Stimulated activated naive CD8-positive, alpha-beta T cell treated with anti-CD3 and anti-CD28 coated beads, Interleukin-15, Interleukin-2, amounts not matched to agents 100 ng/mL and 50 ng/mL, for 24 hours (primary cell): Measurements from ENCODE around the gene SMCO1.
"Not testable (repeated sequence)": the region's sequence is repeated elsewhere in the genome, so short reads cannot be mapped to it uniquely, and the experiment has no call there.

Source experiments
- H3K27ac Mint-ChIP-seq: one replicate; pipeline ENCODE4 v1.8.0; 2021; ENCODE audit warnings: mild to moderate bottlenecking, mixed read lengths
- H3K27me3 Mint-ChIP-seq: one replicate; pipeline ENCODE4 v1.8.0; 2021; ENCODE audit warnings: mixed read lengths
- H3K36me3 Mint-ChIP-seq: one replicate; pipeline ENCODE4 v1.8.0; 2021; ENCODE audit warnings: low read depth, mixed read lengths
- H3K4me1 Mint-ChIP-seq: one replicate; pipeline ENCODE4 v1.8.0; 2021; ENCODE audit warnings: low read depth, mixed read lengths
- H3K4me3 Mint-ChIP-seq: one replicate; pipeline ENCODE4 v1.8.0; 2021; ENCODE audit warnings: mild to moderate bottlenecking, mixed read lengths
- H3K9me3 Mint-ChIP-seq: one replicate; pipeline ENCODE4 v1.8.0; 2021; ENCODE audit warnings: mixed read lengths

The SMCO1 gene

GRCh38 chr3:196537319-196537984, 22.3 kb upstream of the SMCO1 start:
- Mint-ChIP-seq H3K9me3 (no peaks in the 10 kb centered on the region), H3K27me3 (peaks cover 4% of the 10 kb centered on the region), H3K36me3 (no peaks in the 10 kb centered on the region), H3K4me3 (no peak overlapping the region), H3K27ac (peak overlapping the region; percentile 17), H3K4me1 (no peaks in the 10 kb centered on the region)

GRCh38 chr3:196533260-196533681, 18.1 kb upstream of the SMCO1 start:
- no peak overlapping the region for H3K27ac Mint-ChIP-seq
- H3K27me3 Mint-ChIP-seq, result peaks cover 17% of the 10 kb centered on the region
- H3K36me3 Mint-ChIP-seq, result no peaks in the 10 kb centered on the region
- peaks cover 7% of the 10 kb centered on the region for H3K4me1 Mint-ChIP-seq
- no peak overlapping the region for H3K4me3 Mint-ChIP-seq
- H3K9me3 Mint-ChIP-seq, result peaks cover 6% of the 10 kb centered on the region

GRCh38 chr3:196531418-196531817, 16.3 kb upstream of the SMCO1 start:
- H3K4me1 Mint-ChIP-seq, result peaks cover 16% of the 10 kb centered on the region
- H3K36me3 Mint-ChIP-seq, result no peaks in the 10 kb centered on the region
- no peak overlapping the region for H3K27ac Mint-ChIP-seq
- peaks cover 6% of the 10 kb centered on the region for H3K9me3 Mint-ChIP-seq
- H3K4me3 Mint-ChIP-seq, result no peak overlapping the region
- peaks cover 17% of the 10 kb centered on the region for H3K27me3 Mint-ChIP-seq

- peaks cover 17% of the 10 kb centered on the region for H3K27me3 Mint-ChIP-seq
- peaks cover 6% of the 10 kb centered on the region for H3K9me3 Mint-ChIP-seq
- peaks cover 16% of the 10 kb centered on the region for H3K4me1 Mint-ChIP-seq
- H3K36me3 Mint-ChIP-seq, result no peaks in the 10 kb centered on the region
- H3K27ac Mint-ChIP-seq, result no peak overlapping the region
- peak overlapping the region; percentile 66 for H3K4me3 Mint-ChIP-seq
Observed at GRCh38 chr3:196528639-196529233, 13.6 kb upstream of the SMCO1 start.

- H3K36me3 Mint-ChIP-seq, result peaks cover 4% of the 10 kb centered on the region
Observed at GRCh38 chr3:196525141-196525540, 10.0 kb upstream of the SMCO1 start.

GRCh38 chr3:196524527-196524926, 9.4 kb upstream of the SMCO1 start:
- Mint-ChIP-seq H3K4me3 (no peak overlapping the region), H3K9me3 (peaks cover 18% of the 10 kb centered on the region), H3K27ac (no peak overlapping the region), H3K4me1 (peaks cover 16% of the 10 kb centered on the region), H3K27me3 (peaks cover 4% of the 10 kb centered on the region), H3K36me3 (peaks cover 7% of the 10 kb centered on the region)

More at GRCh38 chr3:196525141-196525540, 10.0 kb upstream of the SMCO1 start:
- Mint-ChIP-seq H3K9me3 (peaks cover 15% of the 10 kb centered on the region), H3K4me1 (peaks cover 16% of the 10 kb centered on the region), H3K4me3 (no peak overlapping the region), H3K27ac (no peak overlapping the region), H3K27me3 (peaks cover 4% of the 10 kb centered on the region)

- peaks cover 14% of the 10 kb centered on the region for H3K36me3 Mint-ChIP-seq
- H3K27me3 Mint-ChIP-seq, result peaks cover 4% of the 10 kb centered on the region
- H3K27ac Mint-ChIP-seq, result no peak overlapping the region
- peaks cover 25% of the 10 kb centered on the region for H3K9me3 Mint-ChIP-seq
- peaks cover 12% of the 10 kb centered on the region for H3K4me1 Mint-ChIP-seq
- H3K4me3 Mint-ChIP-seq, result no peak overlapping the region
Observed at GRCh38 chr3:196523841-196524240, 8.7 kb upstream of the SMCO1 start.

GRCh38 chr3:196521291-196521690, 6.1 kb upstream of the SMCO1 start:
- H3K27ac Mint-ChIP-seq, H3K27me3 Mint-ChIP-seq, H3K4me3 Mint-ChIP-seq, H3K4me1 Mint-ChIP-seq: not testable (repeated sequence)
- peaks cover 14% of the 10 kb centered on the region for H3K36me3 Mint-ChIP-seq
- H3K9me3 Mint-ChIP-seq, result peaks cover 25% of the 10 kb centered on the region

GRCh38 chr3:196519718-196520082, 4.6 kb upstream of the SMCO1 start:
- no peak overlapping the region for H3K4me3 Mint-ChIP-seq
- peaks cover 29% of the 10 kb centered on the region for H3K9me3 Mint-ChIP-seq
- no peak overlapping the region for H3K27ac Mint-ChIP-seq
- H3K27me3 Mint-ChIP-seq, result no peaks in the 10 kb centered on the region
- peaks cover 14% of the 10 kb centered on the region for H3K36me3 Mint-ChIP-seq
- H3K4me1 Mint-ChIP-seq, result no peaks in the 10 kb centered on the region

- peaks cover 14% of the 10 kb centered on the region for H3K36me3 Mint-ChIP-seq
- no peaks in the 10 kb centered on the region for H3K27me3 Mint-ChIP-seq
- H3K9me3 Mint-ChIP-seq, result peaks cover 29% of the 10 kb centered on the region
- H3K4me3 Mint-ChIP-seq, result no peak overlapping the region
- H3K27ac Mint-ChIP-seq, result no peak overlapping the region
- no peaks in the 10 kb centered on the region for H3K4me1 Mint-ChIP-seq
Observed at GRCh38 chr3:196518966-196519717, 4.0 kb upstream of the SMCO1 start.

GRCh38 chr3:196517919-196518318, 2.8 kb upstream of the SMCO1 start:
- Mint-ChIP-seq H3K27ac (no peak overlapping the region), H3K4me3 (no peak overlapping the region), H3K27me3 (no peaks in the 10 kb centered on the region), H3K36me3 (peaks cover 14% of the 10 kb centered on the region), H3K4me1 (no peaks in the 10 kb centered on the region), H3K9me3 (peaks cover 29% of the 10 kb centered on the region)

- no peaks in the 10 kb centered on the region for H3K27me3 Mint-ChIP-seq
- no peak overlapping the region for H3K4me3 Mint-ChIP-seq
- no peak overlapping the region for H3K27ac Mint-ChIP-seq
- peaks cover 29% of the 10 kb centered on the region for H3K9me3 Mint-ChIP-seq
- peaks cover 14% of the 10 kb centered on the region for H3K36me3 Mint-ChIP-seq
- H3K4me1 Mint-ChIP-seq, result no peaks in the 10 kb centered on the region
Observed at GRCh38 chr3:196517162-196517800, 2.1 kb upstream of the SMCO1 start.

- Mint-ChIP-seq H3K27me3 (no peaks in the 10 kb centered on the region), H3K36me3 (peaks cover 5% of the 10 kb centered on the region), H3K27ac (no peak overlapping the region), H3K4me3 (no peak overlapping the region), H3K9me3 (peaks cover 9% of the 10 kb centered on the region), H3K4me1 (no peaks in the 10 kb centered on the region)
Observed at GRCh38 chr3:196514350-196514716, 813 bp downstream of the SMCO1 start.

GRCh38 chr3:196513697-196514349, 1.3 kb downstream of the SMCO1 start:
- H3K4me3 Mint-ChIP-seq, result no peak overlapping the region
- no peaks in the 10 kb centered on the region for H3K4me1 Mint-ChIP-seq
- H3K9me3 Mint-ChIP-seq, result peaks cover 4% of the 10 kb centered on the region
- H3K27me3 Mint-ChIP-seq, result no peaks in the 10 kb centered on the region
- H3K36me3 Mint-ChIP-seq, result no peaks in the 10 kb centered on the region
- H3K27ac Mint-ChIP-seq, result no peak overlapping the region
